ENCODE measurements around the gene CMTM8.

The CMTM8 gene

DNA sequence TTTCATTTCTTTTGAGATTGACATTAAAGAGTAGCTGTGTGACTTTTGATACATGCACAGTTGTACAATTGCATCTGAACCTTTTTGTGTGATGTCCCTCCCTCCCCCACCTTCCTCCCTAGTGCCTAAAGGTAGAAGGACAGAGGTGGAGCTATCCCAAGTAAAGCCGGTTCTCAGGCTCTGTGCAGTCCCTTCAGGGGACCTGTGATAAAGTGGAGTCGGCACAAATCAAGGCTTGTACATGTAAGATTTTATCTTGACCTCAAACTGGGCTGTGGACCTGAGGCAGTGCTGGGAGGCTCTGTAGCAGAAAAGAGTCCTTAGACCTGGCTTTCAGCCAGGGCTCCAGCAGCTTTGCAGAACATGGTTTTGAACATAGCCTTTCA lies 97.6 kb downstream of the CMTM8 start:
- no peak for DNase-seq (ENCODE audit: low read depth in 2 of 2)

DNA sequence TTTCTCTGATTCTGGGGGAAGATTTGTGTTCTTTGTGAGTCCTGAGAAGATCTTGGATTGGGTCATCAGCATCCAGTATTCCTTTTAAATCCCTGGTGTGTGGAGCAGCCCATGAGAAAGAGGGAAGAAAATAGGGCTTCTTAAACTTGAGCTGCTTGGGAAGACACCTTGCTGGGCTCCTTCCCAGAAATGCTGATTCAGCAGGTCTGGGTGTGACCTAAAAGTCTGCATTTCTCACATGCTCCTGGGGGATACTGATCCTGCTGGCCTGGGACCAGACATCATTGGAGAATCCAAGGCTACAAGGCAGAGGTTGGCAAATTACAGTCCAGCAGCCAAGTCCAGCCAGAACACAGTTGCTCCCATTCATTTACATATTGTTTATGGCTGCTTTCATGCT lies 99.0 kb downstream of the CMTM8 start:
- no peak for DNase-seq (ENCODE audit: low read depth in 2 of 2)

- DNase-seq (ENCODE audit: low read depth in 2 of 2) = peak; percentile 16 to 21
Observed at GRCh38 chr3:32340039-32340438, 101.6 kb downstream of the CMTM8 start.

GRCh38 chr3:32340611-32341365 lies 102.3 kb downstream of the CMTM8 start:
- no peak for DNase-seq (ENCODE audit: low read depth in 2 of 2)

DNA sequence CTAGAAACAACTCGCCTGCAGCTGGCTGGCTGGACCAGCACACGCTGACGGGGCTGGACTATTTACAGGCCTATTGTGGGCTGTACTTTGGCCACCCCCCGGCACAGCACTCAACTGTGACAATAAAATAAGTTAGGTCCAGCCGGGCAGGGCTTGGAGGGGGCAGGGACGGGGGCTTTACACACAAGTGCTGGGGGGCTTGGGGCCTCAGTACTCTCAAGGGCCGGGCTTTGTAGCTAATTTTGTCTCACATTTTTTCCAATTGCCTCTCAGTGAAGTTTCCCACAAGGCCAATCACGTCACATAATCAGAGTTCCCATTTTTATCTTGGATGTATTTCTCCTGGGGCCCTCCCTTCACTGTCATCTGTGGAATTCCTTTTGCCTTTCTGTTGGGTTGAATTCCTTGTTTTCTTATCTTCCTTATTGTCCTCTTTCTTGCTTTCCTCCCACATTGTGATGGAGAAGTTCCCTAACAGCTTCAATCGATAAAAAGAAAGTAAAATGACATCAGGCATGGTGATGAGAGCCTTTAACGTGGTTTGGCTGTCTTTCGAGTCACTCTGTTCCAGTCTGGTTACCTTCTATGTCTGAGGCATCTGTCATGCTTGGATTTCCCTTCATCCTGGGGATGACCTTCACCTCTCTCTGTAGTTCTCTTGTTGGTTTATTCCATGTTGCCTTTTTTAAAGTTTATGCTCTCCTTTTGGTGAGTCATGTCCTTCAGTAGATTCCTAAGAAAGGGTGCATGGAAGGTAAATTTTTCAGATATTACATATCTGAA lies 109.1 kb downstream of the CMTM8 start:
- DNase-seq (ENCODE audit: low read depth in 2 of 2) = no peak

- DNase-seq (ENCODE audit: low read depth in 2 of 2) = no peak
Observed at GRCh38 chr3:32349184-32349583, 110.7 kb downstream of the CMTM8 start.

- DNase-seq (ENCODE audit: low read depth in 2 of 2) = no peak
Observed at GRCh38 chr3:32352563-32352962, 114.1 kb downstream of the CMTM8 start.

GRCh38 chr3:32353351-32353750 lies 114.9 kb downstream of the CMTM8 start:
- no peak for DNase-seq (ENCODE audit: low read depth in 2 of 2)

GRCh38 chr3:32354362-32354778 lies 115.9 kb downstream of the CMTM8 start:
- no peak for DNase-seq (ENCODE audit: low read depth in 2 of 2)

- DNase-seq (ENCODE audit: low read depth in 2 of 2) = no peak
Observed at GRCh38 chr3:32355751-32356291, 117.3 kb downstream of the CMTM8 start.

GRCh38 chr3:32359766-32360492 lies 121.4 kb downstream of the CMTM8 start:
- DNase-seq (ENCODE audit: low read depth in 2 of 2) = no peak

GRCh38 chr3:32360493-32360827 lies 122.0 kb downstream of the CMTM8 start:
- DNase-seq (ENCODE audit: low read depth in 2 of 2) = no peak

- DNase-seq (ENCODE audit: low read depth in 2 of 2) = no peak
Observed at GRCh38 chr3:32366638-32367397, 128.3 kb downstream of the CMTM8 start.

DNA sequence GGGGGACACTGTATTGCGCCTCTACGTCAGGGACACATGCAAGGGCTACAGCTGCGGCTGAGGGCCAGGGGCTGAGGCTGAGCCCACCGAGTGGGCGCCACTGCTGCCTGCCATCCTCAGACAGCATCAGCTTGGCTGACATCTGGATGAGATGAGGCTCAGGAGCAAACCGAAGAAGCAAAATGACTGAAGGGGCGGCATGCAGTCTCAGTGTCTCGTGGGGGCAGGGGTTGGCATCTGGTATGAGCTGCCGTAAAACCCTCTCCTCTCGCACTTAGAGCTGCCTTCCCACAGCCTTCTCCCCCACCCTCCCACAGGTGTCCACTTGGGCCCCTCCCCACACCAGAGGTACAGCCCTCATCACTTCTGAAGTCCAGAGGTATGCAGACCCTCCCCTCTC lies 129.0 kb downstream of the CMTM8 start:
- DNase-seq (ENCODE audit: low read depth in 2 of 2) = no peak

- DNase-seq (ENCODE audit: low read depth in 2 of 2) = no peak
Observed at GRCh38 chr3:32371461-32372212, 133.2 kb downstream of the CMTM8 start.

DNA sequence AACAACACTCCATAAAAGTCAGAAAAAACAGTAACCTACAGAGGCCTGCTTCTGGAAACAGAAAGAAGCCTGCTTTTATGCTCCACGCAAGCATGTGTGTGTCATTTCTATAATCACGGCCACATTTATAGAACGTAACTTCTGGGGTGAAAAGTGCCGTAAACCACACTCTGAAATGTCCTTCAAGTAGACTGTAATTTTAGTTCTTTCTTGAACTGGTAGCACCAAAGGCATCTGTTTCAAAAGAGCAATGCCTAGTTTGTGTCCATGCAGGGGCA lies 133.7 kb downstream of the CMTM8 start:
- no peak for DNase-seq (ENCODE audit: low read depth in 2 of 2)

- no peak for DNase-seq (ENCODE audit: low read depth in 2 of 2)
Observed at GRCh38 chr3:32373276-32373675, 134.8 kb downstream of the CMTM8 start.

GRCh38 chr3:32373844-32374243 lies 135.4 kb downstream of the CMTM8 start:
- DNase-seq (ENCODE audit: low read depth in 2 of 2) = no peak

DNA sequence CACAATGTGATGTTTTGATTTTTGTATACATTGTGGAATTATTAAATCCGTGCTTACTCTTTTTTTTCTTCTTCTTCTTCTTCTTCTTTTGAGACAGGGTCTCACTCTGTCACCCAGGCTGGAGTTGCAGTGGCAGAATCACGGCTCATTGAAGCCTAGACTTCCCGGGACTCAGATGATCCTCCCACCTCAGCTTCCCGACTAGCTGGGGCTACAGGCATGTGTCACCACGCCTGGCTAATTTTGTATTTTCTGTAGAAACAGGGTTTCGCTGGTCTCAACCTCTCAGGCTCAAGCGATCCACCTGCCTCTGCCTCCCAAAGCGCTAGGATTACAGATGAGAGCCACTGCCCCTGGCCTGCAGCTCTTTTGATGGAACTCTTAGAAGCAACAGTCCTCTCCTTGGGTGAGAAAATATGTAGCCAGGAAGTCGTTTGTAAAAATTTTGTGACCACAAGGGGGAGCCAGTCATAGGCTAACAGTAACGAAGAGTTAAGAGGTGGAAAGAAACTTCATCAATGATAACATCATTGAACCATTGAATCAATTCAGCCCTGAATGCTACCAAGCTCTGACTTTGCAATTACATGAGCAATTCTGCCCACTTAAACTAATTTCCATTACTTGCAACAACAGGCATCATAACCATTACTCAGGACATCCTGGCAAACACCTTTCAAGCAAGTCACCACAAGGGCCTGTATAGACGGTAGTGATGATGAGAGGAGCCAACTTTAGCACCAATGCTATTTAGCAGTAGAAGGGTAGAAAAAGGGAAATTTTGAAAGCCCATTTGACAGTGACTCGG lies 136.5 kb downstream of the CMTM8 start:
- DNase-seq (ENCODE audit: low read depth in 2 of 2) = peak; percentile 44 to 53

GRCh38 chr3:32375596-32375930 lies 137.1 kb downstream of the CMTM8 start:
- no peak for DNase-seq (ENCODE audit: low read depth in 2 of 2)

All from fibroblast of skin of left quadriceps (primary cell).